BJ (cell line): Measurements from ENCODE around the gene SHISAL1. TPM values are rescaled to one million over a fixed set of nuclear protein-coding genes. Genes with fewer than 3 reads are reported as not detected.

Experiments
- CTCF ChIA-PET: fragments of 350-600 bp; formaldehyde crosslinking; extraction: SDS; loops from one replicate; lab custom pipeline; 2021; ENCODE audit warnings: antibody characterized with exemption, inconsistent platforms; lab: Yijun Ruan, JAX
- POLR2A ChIA-PET: fragments of 300-600 bp; sonication (Branson Sonifier 250); formaldehyde crosslinking; extraction: SDS; loops from one replicate; lab custom pipeline; 2021; ENCODE audit warnings: antibody characterized with exemption; lab: Charles Lee
- DNase-seq: peaks from one replicate; pipeline ENCODE4 v3.0.0-alpha.2; 2011; ENCODE audit warnings: low read depth
- H3K27me3 ChIP-seq: 2 replicates; pipeline ENCODE4 v1.6.0; 2011; ENCODE audit warnings: low read length; ENCODE audit not compliant: control insufficient read depth, insufficient read depth
- H3K36me3 ChIP-seq: 2 replicates; pipeline ENCODE4 v1.5.1; 2011; ENCODE audit warnings: low read length; ENCODE audit not compliant: control insufficient read depth, insufficient read depth
- H3K4me3 ChIP-seq: 2 replicates; pipeline ENCODE4 v1.5.1; 2011; ENCODE audit warnings: low read depth, mild to moderate bottlenecking, control low read depth, low read length
- polyA plus RNA-seq: library from polyadenylated mRNA; depleted of rRNA; stranded (reverse); fragments of >200 nt; gene quantifications from 2 replicates; pipeline ENCODE4 v1.2.3, GENCODE V29; 2011
- TF ChIP-seq, protein P1 (sequence below): IDR thresholded peaks from 2 replicates; pipeline ENCODE4 v1.5.1; 2011; ENCODE audit warnings: low read depth, mild to moderate bottlenecking, control low read depth, inconsistent platforms, low read length, moderate library complexity; ENCODE audit not compliant: insufficient read depth

SHISAL1 gene
- polyA plus RNA-seq, 1 experiment: 0.34 TPM

DNA sequence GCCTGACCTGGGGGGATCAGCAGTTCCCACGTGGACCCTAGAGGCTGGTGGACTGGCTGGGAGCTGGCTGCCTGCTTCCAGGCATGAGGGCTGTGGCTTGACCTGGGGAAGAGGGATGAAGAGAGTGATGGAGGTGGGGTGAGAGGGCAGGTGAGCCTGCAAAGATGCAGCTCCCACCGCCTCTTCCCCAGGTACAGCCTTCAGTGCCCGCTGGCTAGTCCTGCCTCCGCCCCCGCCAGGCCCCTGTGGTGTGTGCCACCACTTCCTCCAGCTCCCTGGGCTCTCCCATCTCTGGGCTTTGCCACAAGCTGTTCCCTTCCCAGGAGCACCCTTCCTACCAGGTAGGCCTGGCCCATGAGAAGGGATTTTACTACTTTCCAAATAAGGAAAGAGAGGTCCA, 112.9 kb downstream of the SHISAL1 start:
- ChIA-PET POLR2A (no interaction called here), CTCF (no interaction called here)
- no peaks in the 10 kb centered on the region for H3K36me3 ChIP-seq
- no peak for DNase-seq
- TF ChIP-seq, protein P1, sequence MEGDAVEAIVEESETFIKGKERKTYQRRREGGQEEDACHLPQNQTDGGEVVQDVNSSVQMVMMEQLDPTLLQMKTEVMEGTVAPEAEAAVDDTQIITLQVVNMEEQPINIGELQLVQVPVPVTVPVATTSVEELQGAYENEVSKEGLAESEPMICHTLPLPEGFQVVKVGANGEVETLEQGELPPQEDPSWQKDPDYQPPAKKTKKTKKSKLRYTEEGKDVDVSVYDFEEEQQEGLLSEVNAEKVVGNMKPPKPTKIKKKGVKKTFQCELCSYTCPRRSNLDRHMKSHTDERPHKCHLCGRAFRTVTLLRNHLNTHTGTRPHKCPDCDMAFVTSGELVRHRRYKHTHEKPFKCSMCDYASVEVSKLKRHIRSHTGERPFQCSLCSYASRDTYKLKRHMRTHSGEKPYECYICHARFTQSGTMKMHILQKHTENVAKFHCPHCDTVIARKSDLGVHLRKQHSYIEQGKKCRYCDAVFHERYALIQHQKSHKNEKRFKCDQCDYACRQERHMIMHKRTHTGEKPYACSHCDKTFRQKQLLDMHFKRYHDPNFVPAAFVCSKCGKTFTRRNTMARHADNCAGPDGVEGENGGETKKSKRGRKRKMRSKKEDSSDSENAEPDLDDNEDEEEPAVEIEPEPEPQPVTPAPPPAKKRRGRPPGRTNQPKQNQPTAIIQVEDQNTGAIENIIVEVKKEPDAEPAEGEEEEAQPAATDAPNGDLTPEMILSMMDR: no peak
- no peak overlapping the region for H3K4me3 ChIP-seq
- H3K27me3 ChIP-seq: peaks cover 8% of the 10 kb centered on the region; the same call in 1 of the 2 replicates

DNA sequence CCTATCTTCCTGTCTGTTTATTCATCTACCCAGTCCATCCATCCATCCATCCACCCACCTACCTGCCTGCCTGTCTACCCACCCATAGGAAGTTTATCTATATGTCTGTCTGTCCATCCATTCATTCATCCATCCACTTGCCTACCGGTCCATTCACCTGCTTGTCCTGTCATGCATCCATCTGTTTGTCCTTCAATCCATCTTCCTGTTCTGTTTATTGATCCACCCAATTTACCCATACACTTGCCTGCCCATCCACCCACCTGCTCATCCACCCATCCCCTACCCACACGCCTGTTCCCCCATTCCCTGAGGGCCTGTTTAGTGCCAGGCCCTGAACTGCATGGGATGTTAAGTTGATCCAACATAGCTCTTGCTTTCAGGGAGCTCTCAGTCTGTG, 113.6 kb downstream of the SHISAL1 start:
- peaks cover 8% of the 10 kb centered on the region for H3K27me3 ChIP-seq
- no peak for DNase-seq
- H3K36me3 ChIP-seq: no peaks in the 10 kb centered on the region
- ChIA-PET POLR2A (no interaction called here), CTCF (no interaction called here)
- no peak overlapping the region for H3K4me3 ChIP-seq
- TF ChIP-seq, protein P1: no peak

DNA sequence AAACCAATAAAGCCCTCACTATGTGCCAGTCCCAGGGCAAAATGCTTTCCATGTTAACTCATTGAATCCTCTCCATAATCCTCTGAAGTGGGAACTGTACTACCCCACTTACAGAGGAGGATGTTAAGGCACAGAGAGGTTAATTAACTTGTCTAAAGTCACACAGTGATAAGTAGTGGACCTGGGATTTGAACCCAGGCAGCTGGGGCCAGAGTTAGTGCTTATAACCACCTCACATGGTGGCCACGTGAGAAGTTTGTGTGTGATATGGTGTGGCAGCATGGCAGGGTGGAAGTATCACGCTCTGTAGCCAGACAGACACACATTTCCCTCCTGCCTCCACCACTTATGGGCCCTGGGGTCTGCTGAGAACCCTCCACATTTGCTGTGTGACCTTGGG, 115.5 kb downstream of the SHISAL1 start:
- POLR2A ChIA-PET: no interaction called here
- TF ChIP-seq, protein P1: no peak

DNA sequence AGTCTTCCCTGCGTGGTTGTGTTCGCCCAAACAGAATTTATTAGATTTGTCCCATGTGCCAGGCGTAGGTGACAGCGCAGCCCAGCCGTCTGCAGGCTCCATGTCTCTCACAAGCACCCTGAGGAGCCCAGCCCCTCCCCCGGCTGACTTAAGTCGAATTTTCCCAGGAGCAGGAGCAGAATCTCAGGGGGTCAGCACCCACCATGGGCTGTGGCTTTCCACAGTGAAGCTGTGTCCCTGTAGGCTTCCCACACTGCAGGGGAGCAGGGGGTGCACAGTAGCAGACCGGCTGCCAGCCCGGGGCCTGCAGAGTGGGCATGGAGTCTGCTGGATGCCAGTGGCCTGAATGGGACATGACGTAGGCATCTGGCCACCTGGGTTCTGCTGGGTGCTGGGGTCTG, 116.0 kb downstream of the SHISAL1 start:
- TF ChIP-seq, protein P1: no peak
- DNase-seq: no peak
- CTCF ChIA-PET: no interaction called here
- no peaks in the 10 kb centered on the region for H3K36me3 ChIP-seq
- peaks cover 14% of the 10 kb centered on the region for H3K27me3 ChIP-seq
- H3K4me3 ChIP-seq: no peak overlapping the region
- POLR2A ChIA-PET: no interaction called here

More for the DNA sequence above, 115.5 kb downstream of the SHISAL1 start:
- no peak for DNase-seq
- H3K36me3 ChIP-seq: no peaks in the 10 kb centered on the region
- no peak overlapping the region for H3K4me3 ChIP-seq
- CTCF ChIA-PET: no interaction called here
- peaks cover 14% of the 10 kb centered on the region for H3K27me3 ChIP-seq

DNA sequence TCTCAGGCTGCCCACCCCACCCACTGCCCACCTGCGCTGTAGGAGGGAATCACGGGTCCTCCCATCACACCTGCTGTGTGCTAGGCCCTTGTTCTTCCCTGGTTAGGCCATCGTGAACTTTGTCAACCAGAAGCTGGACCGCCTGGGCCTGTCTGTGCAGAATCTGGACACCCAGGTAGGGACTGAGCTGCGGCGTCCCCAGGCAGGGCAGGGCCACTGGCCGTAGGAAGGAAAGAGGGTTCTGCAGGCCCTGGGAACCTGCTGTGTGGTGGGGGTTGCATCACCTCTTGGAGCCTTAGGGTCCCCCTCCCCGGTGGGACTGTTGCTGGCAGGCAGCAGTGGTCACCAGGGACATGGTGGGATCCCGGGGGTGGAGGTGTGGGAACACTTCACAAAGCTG, 116.5 kb downstream of the SHISAL1 start:
- DNase-seq: no peak
- ChIA-PET CTCF (interaction anchor here (1.1 kb wide), 1 partner anchor 10 kb away, joined by 4 read pairs; no protein-coding TSS in a partner anchor), POLR2A (no interaction called here)
- peaks cover 14% of the 10 kb centered on the region for H3K27me3 ChIP-seq
- no peaks in the 10 kb centered on the region for H3K36me3 ChIP-seq
- H3K4me3 ChIP-seq: no peak overlapping the region
- TF ChIP-seq, protein P1: no peak
